Vagina (tissue), 2 donors: Measurements from ENCODE around the gene TLDC2. TPM values are rescaled to one million over a fixed set of nuclear protein-coding genes. Genes with fewer than 3 reads are reported as not detected.

Experiments used
- DNase-seq, 2 donors: peaks; one replicate each; pipeline ENCODE4 v3.0.0-alpha.2; 2017; ENCODE audit errors: extremely low spot score in 2 of 2
- H3K27ac ChIP-seq: fragments of 200-600 bp; sonication (generic); one replicate; pipeline ENCODE4 v1.5.1; 2019
- H3K27me3 ChIP-seq: fragments of 200-600 bp; sonication (generic); one replicate; pipeline ENCODE4 v1.5.1; 2019
- H3K36me3 ChIP-seq, 2 donors: fragments of 200-600 bp; sonication (generic); one replicate each; pipeline ENCODE4 v1.5.1; 2017 to 2019
- H3K4me1 ChIP-seq: fragments of 200-600 bp; sonication (generic); one replicate; pipeline ENCODE4 v1.5.1; 2019
- H3K4me3 ChIP-seq, 2 donors: fragments of 200-600 bp; sonication (generic); 1 replicate in 1 of 2; 2 replicates in 1 of 2; pipeline ENCODE4 v1.5.1; 2016 to 2019
- H3K9me3 ChIP-seq: fragments of 200-600 bp; sonication (generic); one replicate; pipeline ENCODE4 v1.5.1; 2019
- POLR2A ChIP-seq, 2 donors: fragments of 450-650 bp; IDR thresholded peaks; one replicate each; pipeline ENCODE4 v1.6.1; 2017; ENCODE audit warnings: antibody characterized with exemption in 2 of 2, mild to moderate bottlenecking in 2 of 2, moderate library complexity in 2 of 2
- POLR2AphosphoS5 ChIP-seq, 2 donors: sonication (generic); formaldehyde crosslinking; IDR thresholded peaks; one replicate each; pipeline ENCODE4 v1.9.0; 2017; ENCODE audit warnings: antibody characterized with exemption in 2 of 2, mild to moderate bottlenecking in 2 of 2, low read depth in 1 of 2; ENCODE audit not compliant: insufficient read depth in 1 of 2
- intact Hi-C: fragments of 100-400 bp; cut with DNase I; formaldehyde crosslinking; loops from one replicate; pipeline ENCODE4 v1.15.1; 2023
- total RNA-seq: library from RNA; depleted of rRNA; stranded (reverse); fragments of >200 nt; gene quantifications from one replicate; pipeline ENCODE4 v1.2.3, GENCODE V29; 2016
- TF ChIP-seq, protein P1 (sequence below), 3 experiments: fragments of 450-650 bp in 2 of 3; fragments of 200-600 bp in 1 of 3; sonication (generic) in 1 of 3; IDR thresholded peaks; one replicate each; pipeline ENCODE4 v1.5.1; 2017 to 2019; ENCODE audit warnings: antibody characterized with exemption in 3 of 3, mild to moderate bottlenecking in 2 of 3, moderate library complexity in 2 of 3

Gene TLDC2
- total RNA-seq, 1 donor from 2014 or later = 3.9 TPM

- H3K36me3 ChIP-seq = no peaks in the 10 kb centered on the region
- H3K27me3 ChIP-seq = no peaks in the 10 kb centered on the region
- intact Hi-C loops = no loop called here
- H3K4me3 ChIP-seq = no peak overlapping the region
- peak overlapping the region; percentile 93 for H3K27ac ChIP-seq
- no peak for DNase-seq
- H3K4me1 ChIP-seq = peaks cover 66% of the 10 kb centered on the region
- TF ChIP-seq POLR2A (IDR thresholded peaks at IDR 0.05) (no peak), POLR2AphosphoS5 (IDR thresholded peaks at IDR 0.05; ENCODE audit: insufficient read depth in 1 of 2, low read depth in 1 of 2) (peak; percentile 39 to 50)
- TF ChIP-seq, protein P1, sequence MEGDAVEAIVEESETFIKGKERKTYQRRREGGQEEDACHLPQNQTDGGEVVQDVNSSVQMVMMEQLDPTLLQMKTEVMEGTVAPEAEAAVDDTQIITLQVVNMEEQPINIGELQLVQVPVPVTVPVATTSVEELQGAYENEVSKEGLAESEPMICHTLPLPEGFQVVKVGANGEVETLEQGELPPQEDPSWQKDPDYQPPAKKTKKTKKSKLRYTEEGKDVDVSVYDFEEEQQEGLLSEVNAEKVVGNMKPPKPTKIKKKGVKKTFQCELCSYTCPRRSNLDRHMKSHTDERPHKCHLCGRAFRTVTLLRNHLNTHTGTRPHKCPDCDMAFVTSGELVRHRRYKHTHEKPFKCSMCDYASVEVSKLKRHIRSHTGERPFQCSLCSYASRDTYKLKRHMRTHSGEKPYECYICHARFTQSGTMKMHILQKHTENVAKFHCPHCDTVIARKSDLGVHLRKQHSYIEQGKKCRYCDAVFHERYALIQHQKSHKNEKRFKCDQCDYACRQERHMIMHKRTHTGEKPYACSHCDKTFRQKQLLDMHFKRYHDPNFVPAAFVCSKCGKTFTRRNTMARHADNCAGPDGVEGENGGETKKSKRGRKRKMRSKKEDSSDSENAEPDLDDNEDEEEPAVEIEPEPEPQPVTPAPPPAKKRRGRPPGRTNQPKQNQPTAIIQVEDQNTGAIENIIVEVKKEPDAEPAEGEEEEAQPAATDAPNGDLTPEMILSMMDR (IDR thresholded peaks at IDR 0.05) = no peak
- H3K9me3 ChIP-seq = no peaks in the 10 kb centered on the region
Measured at GRCh38 chr20:36848078-36848660, 27.8 kb upstream of the TLDC2 start.

DNA sequence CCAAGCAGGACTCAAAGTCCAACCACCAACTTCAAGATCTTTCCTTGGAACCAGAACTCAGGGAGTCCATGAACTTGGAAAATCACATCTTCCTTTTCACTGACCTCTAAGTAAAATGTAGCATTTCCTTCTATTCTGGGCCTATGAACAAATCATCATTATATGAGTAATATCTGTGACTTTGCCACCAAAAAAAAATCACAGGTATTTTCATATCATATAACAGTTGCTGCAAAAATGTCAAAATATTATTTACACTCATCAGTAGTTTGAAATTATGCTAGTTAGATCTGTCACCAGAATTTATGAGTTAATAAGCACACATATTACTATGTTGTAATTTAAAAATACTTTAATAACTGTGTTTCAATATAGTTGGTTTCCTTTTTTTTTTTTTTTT is 27.3 kb upstream of the TLDC2 start:
- Histone ChIP-seq H3K27me3 (no peaks in the 10 kb centered on the region), H3K27ac (peak overlapping the region; percentile 93), H3K4me3 (no peak overlapping the region), H3K9me3 (no peaks in the 10 kb centered on the region), H3K36me3 (no peaks in the 10 kb centered on the region), H3K4me1 (peaks cover 66% of the 10 kb centered on the region)
- DNase-seq = no peak
- intact Hi-C loops = no loop called here
- TF ChIP-seq, protein P1 (IDR thresholded peaks at IDR 0.05) = no peak
- no peak for TF ChIP-seq POLR2A (IDR thresholded peaks at IDR 0.05)

DNA sequence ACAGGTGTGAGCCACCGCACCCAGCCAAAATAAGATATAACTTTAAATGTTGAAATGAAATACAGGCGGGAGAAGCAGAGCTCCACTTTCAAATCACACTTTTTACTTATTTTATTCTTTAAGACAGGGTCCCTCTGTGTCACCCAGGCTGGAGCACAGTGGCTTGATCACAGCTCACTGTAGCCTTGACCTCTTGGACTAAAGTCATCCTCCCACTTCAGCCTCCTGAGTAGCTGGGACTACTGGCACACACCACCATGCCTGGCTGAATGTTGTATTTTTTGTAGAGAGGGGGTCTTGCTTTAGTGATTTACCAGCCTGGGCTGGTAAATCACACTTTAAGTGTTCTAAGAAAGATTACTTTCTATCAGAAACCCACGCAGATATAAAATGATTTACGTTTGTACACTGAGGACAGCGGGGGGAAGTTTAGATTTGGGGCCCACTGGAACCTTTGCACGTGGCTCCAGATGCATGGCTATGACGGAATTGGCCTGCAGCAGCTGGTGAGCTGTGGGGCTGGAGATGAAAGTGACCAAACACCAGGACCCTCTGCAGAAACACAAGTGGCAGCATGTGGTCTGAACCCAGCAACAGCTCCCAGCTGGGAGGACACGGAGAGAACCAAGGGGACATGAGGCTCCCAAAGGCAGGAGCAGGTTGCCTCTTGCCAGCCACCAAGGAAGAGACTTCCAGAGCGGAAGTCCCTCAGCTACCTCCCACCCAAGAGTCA is 26.4 kb upstream of the TLDC2 start:
- Histone ChIP-seq H3K36me3 (no peaks in the 10 kb centered on the region), H3K4me1 (peaks cover 70% of the 10 kb centered on the region), H3K4me3 (no peak overlapping the region), H3K27ac (peak overlapping the region; percentile 93), H3K9me3 (no peaks in the 10 kb centered on the region), H3K27me3 (no peaks in the 10 kb centered on the region)
- TF ChIP-seq, protein P1 (IDR thresholded peaks at IDR 0.05) = no peak
- TF ChIP-seq POLR2AphosphoS5 (IDR thresholded peaks at IDR 0.05; ENCODE audit: insufficient read depth in 1 of 2, low read depth in 1 of 2) = no peak
- TF ChIP-seq POLR2A (IDR thresholded peaks at IDR 0.05) = no peak
- DNase-seq = no peak
- intact Hi-C loops = no loop called here

DNA sequence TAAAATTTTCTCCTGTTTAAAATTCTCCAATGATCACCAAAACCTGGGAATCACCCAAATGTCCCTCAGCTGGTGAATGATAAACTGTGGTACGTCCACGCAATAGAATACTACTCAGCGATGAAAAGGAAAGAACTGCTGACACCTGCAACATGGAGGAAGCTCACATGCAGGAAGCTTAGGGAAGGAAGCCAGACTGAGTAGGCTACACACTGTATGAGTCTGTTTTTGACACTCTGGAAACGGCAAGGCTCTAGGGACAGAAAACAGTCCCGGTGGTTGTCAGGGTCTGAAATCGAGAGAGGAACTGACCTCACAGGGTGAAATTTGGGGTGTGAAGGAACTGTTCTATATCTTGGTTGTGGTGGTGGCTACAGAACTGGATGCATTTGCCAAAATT is 25.2 kb upstream of the TLDC2 start:
- intact Hi-C loops = no loop called here
- no peaks in the 10 kb centered on the region for H3K27me3 ChIP-seq
- peaks cover 71% of the 10 kb centered on the region for H3K4me1 ChIP-seq
- no peak for DNase-seq
- no peaks in the 10 kb centered on the region for H3K36me3 ChIP-seq
- TF ChIP-seq POLR2AphosphoS5 (IDR thresholded peaks at IDR 0.05; ENCODE audit: insufficient read depth in 1 of 2, low read depth in 1 of 2) = no peak
- TF ChIP-seq, protein P1 (IDR thresholded peaks at IDR 0.05) = no peak
- TF ChIP-seq POLR2A (IDR thresholded peaks at IDR 0.05) = no peak
- H3K9me3 ChIP-seq = no peaks in the 10 kb centered on the region
- H3K4me3 ChIP-seq = no peak overlapping the region
- H3K27ac ChIP-seq = no peak overlapping the region

DNA sequence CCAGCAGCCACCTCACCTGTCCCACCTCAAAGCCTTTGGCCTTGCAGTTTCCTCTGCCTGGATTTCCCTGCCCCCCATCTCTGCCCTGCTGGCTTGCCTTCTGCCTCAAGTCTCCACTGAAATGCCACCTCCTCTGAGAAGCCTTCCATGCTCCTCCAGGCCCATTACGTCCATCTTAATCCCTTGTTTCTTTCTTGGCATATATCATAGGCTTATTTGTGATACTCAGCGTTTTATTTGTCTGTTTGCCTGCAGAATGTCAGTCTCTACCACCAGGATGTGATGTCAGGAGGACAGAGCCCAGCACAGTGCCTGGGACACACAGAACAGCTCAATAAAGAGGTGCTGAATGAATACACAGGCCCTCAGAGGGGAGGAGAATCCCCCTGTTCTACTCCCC is 24.4 kb upstream of the TLDC2 start:
- Histone ChIP-seq H3K36me3 (no peaks in the 10 kb centered on the region), H3K9me3 (no peaks in the 10 kb centered on the region), H3K4me3 (peak overlapping the region in 1 of 2 donors; percentile 39), H3K27ac (peak overlapping the region; percentile 79), H3K27me3 (no peaks in the 10 kb centered on the region), H3K4me1 (peaks cover 71% of the 10 kb centered on the region)
- TF ChIP-seq POLR2AphosphoS5 (IDR thresholded peaks at IDR 0.05; ENCODE audit: insufficient read depth in 1 of 2, low read depth in 1 of 2) (no peak), POLR2A (IDR thresholded peaks at IDR 0.05) (no peak)
- TF ChIP-seq, protein P1 (IDR thresholded peaks at IDR 0.05) = no peak
- intact Hi-C loops = no loop called here
- DNase-seq = no peak
